ENCODE measurements around the gene VTI1A.

- TF ChIP-seq CTCF (IDR thresholded peaks at IDR 0.05; ENCODE audit: low read depth, low read length, missing input control) (no peak), EGR1 (IDR thresholded peaks at IDR 0.05; ENCODE audit: low read depth in 2 of 2) (no peak), JUND (IDR thresholded peaks at IDR 0.05) (no peak), ZBTB33 (IDR thresholded peaks at IDR 0.05) (no peak), ATF3 (IDR thresholded peaks at IDR 0.05) (no peak)
Measured at GRCh38 chr10:112637901-112638300, 190.9 kb downstream of the VTI1A start.

All from liver (tissue), 3 donors.